ENCODE results near the gene CARMIL3. TPM values are rescaled to one million over a fixed set of nuclear protein-coding genes. Genes with fewer than 3 reads are reported as not detected.
A peak's percentile ranks its signal among the peaks of the same experiment; 100 is the strongest.
"Not testable (repeated sequence)": the region's sequence is repeated elsewhere in the genome, so short reads cannot be mapped to it uniquely, and the experiment has no call there.

Gene CARMIL3
- 0.19 TPM in 1 of 2 replicates, not detected in the other for total RNA-seq
- polyA plus RNA-seq (2012), result 0.04 TPM

GRCh38 chr14:24051789-24052655, at the start of gene CARMIL3:
TSS of gene CARMIL3 (plus strand) at chr14:24052009. CDS start at chr14:24052154, 145 bp downstream.
- DNase-seq (ENCODE audit: low read depth), result peak; percentile 61

- DNase-seq (ENCODE audit: low read depth), result not testable (repeated sequence)
These were observed 45.4 kb upstream of the CARMIL3 start for GRCh38 chr14:24006471-24006816.

GRCh38 chr14:24006817-24007652, 44.8 kb upstream of the CARMIL3 start:
- not testable (repeated sequence) for DNase-seq (ENCODE audit: low read depth)

- DNase-seq (ENCODE audit: low read depth), result no peak
These were observed 40.8 kb upstream of the CARMIL3 start for GRCh38 chr14:24011051-24011450.

- not testable (repeated sequence) for DNase-seq (ENCODE audit: low read depth)
These were observed 39.0 kb upstream of the CARMIL3 start for GRCh38 chr14:24012726-24013273.

- DNase-seq (ENCODE audit: low read depth), result peak; percentile 76
These were observed 37.9 kb upstream of the CARMIL3 start for GRCh38 chr14:24013654-24014514.

- not testable (repeated sequence) for DNase-seq (ENCODE audit: low read depth)
These were observed 36.1 kb upstream of the CARMIL3 start for GRCh38 chr14:24015745-24016144.

- DNase-seq (ENCODE audit: low read depth), result not testable (repeated sequence)
These were observed 32.8 kb upstream of the CARMIL3 start for GRCh38 chr14:24018978-24019377.

GRCh38 chr14:24019944-24020343, 31.9 kb upstream of the CARMIL3 start:
- not testable (repeated sequence) for DNase-seq (ENCODE audit: low read depth)

GRCh38 chr14:24020520-24020919, 31.3 kb upstream of the CARMIL3 start:
- not testable (repeated sequence) for DNase-seq (ENCODE audit: low read depth)

GRCh38 chr14:24024939-24025418, 26.8 kb upstream of the CARMIL3 start:
- not testable (repeated sequence) for DNase-seq (ENCODE audit: low read depth)

GRCh38 chr14:24029687-24030086, 22.1 kb upstream of the CARMIL3 start:
- not testable (repeated sequence) for DNase-seq (ENCODE audit: low read depth)

- not testable (repeated sequence) for DNase-seq (ENCODE audit: low read depth)
These were observed 20.5 kb upstream of the CARMIL3 start for GRCh38 chr14:24031331-24031730.

GRCh38 chr14:24032727-24033418, 18.9 kb upstream of the CARMIL3 start:
- peak; percentile 20 for DNase-seq (ENCODE audit: low read depth)

GRCh38 chr14:24035769-24036168, 16.0 kb upstream of the CARMIL3 start:
- not testable (repeated sequence) for DNase-seq (ENCODE audit: low read depth)

GRCh38 chr14:24036169-24036962, 15.4 kb upstream of the CARMIL3 start:
- peak; percentile 74 for DNase-seq (ENCODE audit: low read depth)

- not testable (repeated sequence) for DNase-seq (ENCODE audit: low read depth)
These were observed 14.7 kb upstream of the CARMIL3 start for GRCh38 chr14:24036963-24037657.

- DNase-seq (ENCODE audit: low read depth), result no peak
These were observed 14.2 kb upstream of the CARMIL3 start for GRCh38 chr14:24037658-24038037.
